ENCODE results near the gene ANKRD23. TPM values are rescaled to one million over a fixed set of nuclear protein-coding genes. Genes with fewer than 3 reads are reported as not detected.

Gene ANKRD23
- total and polyA plus RNA-seq, 2 of the 8 experiments (the other 6 are each of a cell fraction or from before 2014, with no cell fraction given) = 3.4 to 3.5 TPM

- no peak for TF ChIP-seq CBX8 (IDR thresholded peaks at IDR 0.05; ENCODE audit: borderline replicate concordance, low read depth, low read length)
- TF ChIP-seq KDM1A (IDR thresholded peaks at IDR 0.05; ENCODE audit: borderline replicate concordance, low read length) = no peak
- TF ChIP-seq USF2 (IDR thresholded peaks at IDR 0.05; ENCODE audit: low read length) = no peak
These were observed 3.7 kb downstream of the ANKRD23 start (continued) for GRCh38 chr2:96839875-96840850.

All from H1 (cell line).